GM04504 (cell line): ENCODE results near the gene ERCC6.

ENCODE experiments used
- DNase-seq: peaks from one replicate; pipeline ENCODE4 v3.0.0-alpha.2; 2012; ENCODE audit warnings: low read depth

ERCC6 gene

GRCh38 chr10:49538381-49539319, at the start of gene ERCC6:
TSS of gene ERCC6 (minus strand) at chr10:49539121.
- peak; percentile 95 for DNase-seq

- no peak for DNase-seq
Measured at GRCh38 chr10:49587981-49588380, 49.1 kb upstream of the ERCC6 start.

- no peak for DNase-seq
Measured at GRCh38 chr10:49585387-49585786, 46.5 kb upstream of the ERCC6 start.

- DNase-seq, result no peak
Measured at GRCh38 chr10:49579621-49580020, 40.7 kb upstream of the ERCC6 start.

- no peak for DNase-seq
Measured at GRCh38 chr10:49578392-49578791, 39.5 kb upstream of the ERCC6 start.

- DNase-seq, result no peak
Measured at GRCh38 chr10:49577182-49577925, 38.4 kb upstream of the ERCC6 start.

- no peak for DNase-seq
Measured at GRCh38 chr10:49575489-49576072, 36.7 kb upstream of the ERCC6 start.

GRCh38 chr10:49572594-49573114, 33.7 kb upstream of the ERCC6 start:
- DNase-seq, result no peak

GRCh38 chr10:49571388-49571787, 32.5 kb upstream of the ERCC6 start:
- DNase-seq, result no peak

GRCh38 chr10:49569031-49569631, 30.2 kb upstream of the ERCC6 start:
- DNase-seq, result no peak

GRCh38 chr10:49568235-49568634, 29.3 kb upstream of the ERCC6 start:
- no peak for DNase-seq

GRCh38 chr10:49567810-49568209, 28.9 kb upstream of the ERCC6 start:
- no peak for DNase-seq

- no peak for DNase-seq
Measured at GRCh38 chr10:49564461-49565009, 25.6 kb upstream of the ERCC6 start.

GRCh38 chr10:49562893-49563292, 24.0 kb upstream of the ERCC6 start:
- no peak for DNase-seq

GRCh38 chr10:49560526-49560925, 21.6 kb upstream of the ERCC6 start:
- DNase-seq, result no peak

GRCh38 chr10:49559476-49559875, 20.6 kb upstream of the ERCC6 start:
- no peak for DNase-seq

- DNase-seq, result no peak
Measured at GRCh38 chr10:49558190-49558589, 19.3 kb upstream of the ERCC6 start.

GRCh38 chr10:49557681-49558080, 18.8 kb upstream of the ERCC6 start:
- no peak for DNase-seq

GRCh38 chr10:49556723-49557122, 17.8 kb upstream of the ERCC6 start:
- DNase-seq, result no peak

GRCh38 chr10:49552277-49552676, 13.4 kb upstream of the ERCC6 start:
- DNase-seq, result peak; percentile 55

- no peak for DNase-seq
Measured at GRCh38 chr10:49550563-49550962, 11.6 kb upstream of the ERCC6 start.
